Fibroblast of upper back skin (primary cell): ENCODE measurements around the gene SCYGR3.
"Not testable (repeated sequence)": the region's sequence is repeated elsewhere in the genome, so short reads cannot be mapped to it uniquely, and the experiment has no call there.

Source experiments
- DNase-seq: peaks from one replicate; pipeline ENCODE4 v3.0.0-alpha.2; 2013

SCYGR3 gene

DNA sequence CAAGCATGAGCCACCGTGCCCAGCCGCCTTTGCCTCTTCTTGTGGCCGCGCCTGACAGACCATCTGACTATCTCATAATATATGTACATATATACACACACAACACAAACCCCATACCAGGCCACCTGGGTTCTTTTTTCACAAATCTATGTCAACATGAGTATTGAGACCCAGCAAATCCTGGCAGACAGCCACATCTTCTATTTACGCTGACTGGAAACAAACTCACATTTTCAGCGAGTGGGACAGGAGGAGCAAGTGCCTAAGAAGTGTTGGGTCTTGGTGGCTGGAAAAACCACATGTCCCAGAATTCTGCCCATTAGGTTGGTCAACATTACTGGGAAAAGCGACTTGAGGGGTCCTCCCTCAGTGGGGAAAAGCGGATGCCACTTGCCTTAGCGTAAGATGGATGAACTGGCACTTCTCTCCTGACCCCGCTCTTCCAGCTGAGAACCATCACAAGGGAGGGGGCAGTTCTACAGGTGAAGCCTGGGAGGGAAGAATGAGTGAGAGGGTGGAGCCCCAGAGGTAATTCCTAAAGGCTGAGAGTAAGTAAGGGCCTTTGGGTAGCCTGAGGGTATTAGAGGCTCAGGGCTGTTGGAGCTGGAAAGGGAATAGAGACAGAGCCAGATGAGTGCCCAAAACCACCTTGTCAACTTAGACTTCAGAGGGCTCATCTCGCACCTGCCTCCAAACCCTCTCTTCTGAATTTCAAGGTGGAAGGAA lies 1.9 kb downstream of the SCYGR3 start:
- DNase-seq: no peak

DNA sequence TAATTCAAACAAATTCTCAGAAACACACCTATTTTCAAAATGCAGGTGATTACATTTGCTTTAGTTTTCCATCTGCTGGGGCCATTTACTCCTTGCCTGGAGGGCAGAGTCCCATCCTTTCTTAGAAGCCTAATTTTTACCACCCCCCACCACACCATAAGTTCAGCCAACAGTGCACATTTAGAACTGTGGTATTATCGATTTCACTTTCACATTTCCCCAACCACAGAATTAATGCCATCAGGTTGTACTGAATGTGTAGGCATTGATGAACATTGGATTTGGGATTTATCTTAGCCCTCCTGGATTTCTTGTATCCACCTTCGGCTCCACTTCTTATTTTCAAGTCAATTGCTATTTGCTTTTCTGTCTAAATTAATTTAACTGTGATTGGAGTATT lies 4.5 kb downstream of the SCYGR3 start:
- no peak for DNase-seq

GRCh38 chr2:227608561-227609338 lies 5.9 kb downstream of the SCYGR3 start:
- DNase-seq: no peak

GRCh38 chr2:227607941-227608340 lies 6.7 kb downstream of the SCYGR3 start:
- no peak for DNase-seq

DNA sequence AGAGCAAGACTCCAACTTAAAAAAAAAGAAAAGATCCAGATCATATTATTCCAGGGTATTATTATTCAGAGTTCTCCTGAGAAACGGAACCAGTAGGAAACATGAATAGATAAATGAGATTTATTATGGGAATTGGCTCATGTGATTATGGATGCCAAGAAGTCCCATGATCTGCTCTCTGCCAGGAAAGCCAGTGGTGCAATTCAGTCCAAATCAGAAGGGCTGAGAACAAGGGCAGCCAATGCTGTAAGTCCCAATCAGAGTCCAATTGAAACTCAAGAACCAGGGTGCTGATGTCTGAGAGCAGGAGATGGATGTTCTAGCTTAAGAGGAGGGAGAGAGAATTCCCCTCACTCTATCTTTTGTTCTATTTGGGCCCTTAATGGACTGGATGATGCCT lies 8.2 kb downstream of the SCYGR3 start:
- DNase-seq: no peak

- DNase-seq: no peak
These were observed 12.3 kb downstream of the SCYGR3 start for GRCh38 chr2:227602358-227602757.

- DNase-seq: not testable (repeated sequence)
These were observed 15.7 kb downstream of the SCYGR3 start, which contains the start of gene SCYGR2 for GRCh38 chr2:227598835-227599503. Gene SCYGR2 (plus strand): TSS chr2:227598893. CDS start chr2:227598893, 0 bp downstream.

- no peak for DNase-seq
These were observed 16.6 kb downstream of the SCYGR3 start for GRCh38 chr2:227597998-227598397.

DNA sequence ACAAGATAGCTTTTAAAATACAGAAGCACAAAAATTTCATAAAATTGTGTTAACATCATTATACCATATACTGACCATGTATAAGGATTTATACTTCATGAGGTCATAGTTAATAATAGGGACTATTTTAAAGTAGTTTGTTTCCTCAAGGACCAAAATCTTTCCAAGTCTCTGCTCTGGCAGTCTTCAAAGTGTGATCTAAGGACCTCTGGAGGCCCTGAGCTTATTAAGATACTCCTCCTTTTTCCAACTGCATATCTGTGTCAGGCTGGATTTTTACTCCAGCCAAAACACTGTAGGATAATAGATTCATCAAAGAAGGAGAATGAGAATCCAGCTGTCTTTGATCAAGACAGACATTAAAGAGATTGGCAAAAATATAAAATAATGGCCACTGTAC lies 17.6 kb downstream of the SCYGR3 start:
- DNase-seq: no peak

GRCh38 chr2:227595797-227596196 lies 18.8 kb downstream of the SCYGR3 start:
- DNase-seq: no peak

GRCh38 chr2:227592694-227593387 lies 21.8 kb downstream of the SCYGR3 start:
- no peak for DNase-seq

DNA sequence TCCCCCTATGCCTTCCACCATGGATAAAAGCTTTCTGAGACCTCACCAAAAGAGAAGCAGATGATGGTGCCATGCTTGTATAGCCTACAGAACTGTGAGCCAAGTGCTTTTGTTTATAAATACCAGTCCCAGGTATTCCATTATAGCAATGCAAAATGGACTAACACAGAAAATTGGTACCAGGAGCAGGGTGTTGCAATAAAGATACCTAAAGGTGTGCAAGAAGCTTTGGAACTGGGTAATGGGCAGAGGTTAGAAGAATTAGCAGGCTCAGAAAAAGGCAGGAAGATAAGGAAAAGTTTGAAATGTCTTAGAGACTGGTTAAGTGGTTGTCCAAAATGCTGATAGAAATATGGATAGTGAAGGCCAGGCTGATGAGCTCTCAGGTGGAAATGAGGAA lies 32.3 kb downstream of the SCYGR3 start:
- DNase-seq: no peak

- DNase-seq: no peak
These were observed 34.8 kb downstream of the SCYGR3 start for GRCh38 chr2:227579791-227580190.

DNA sequence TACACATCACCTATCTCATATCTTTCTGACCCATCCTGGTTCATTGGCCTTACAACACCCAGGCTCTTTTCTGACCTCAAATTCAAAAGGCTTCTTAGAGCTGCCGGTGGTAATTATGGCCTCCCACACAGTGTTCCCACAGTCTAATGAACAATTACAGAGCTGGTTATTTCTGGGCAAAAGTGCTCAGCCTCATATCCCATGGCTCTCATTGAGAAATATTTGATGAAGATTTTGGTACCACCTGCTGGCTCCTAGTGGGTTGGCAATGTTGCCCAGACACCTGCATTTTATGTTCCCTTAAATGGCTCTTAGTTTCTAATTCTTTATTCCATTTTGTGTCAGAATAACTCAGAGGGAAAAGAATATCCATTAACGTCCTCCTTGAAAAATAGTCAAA lies 36.0 kb downstream of the SCYGR3 start:
- DNase-seq: no peak

GRCh38 chr2:227577555-227577954 lies 37.1 kb downstream of the SCYGR3 start:
- no peak for DNase-seq

DNA sequence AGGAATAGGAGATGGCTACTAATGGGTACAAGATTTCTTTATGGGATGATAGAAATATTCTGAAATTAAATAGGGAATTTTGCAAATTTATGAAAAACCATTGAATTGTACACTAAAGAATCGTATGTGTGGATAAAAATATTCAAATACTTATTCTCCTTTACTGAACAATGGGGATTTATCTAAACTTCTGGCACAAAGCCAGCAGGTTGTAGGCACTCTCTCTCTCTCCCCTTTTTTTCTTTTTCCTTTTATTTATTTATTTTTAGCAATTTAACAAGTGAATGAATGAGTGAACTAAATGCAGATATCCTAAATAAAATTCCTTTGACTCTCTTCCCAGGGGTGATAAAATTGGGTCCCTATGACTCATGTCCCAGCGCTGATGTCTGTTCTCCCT lies 37.8 kb downstream of the SCYGR3 start:
- DNase-seq: no peak

DNA sequence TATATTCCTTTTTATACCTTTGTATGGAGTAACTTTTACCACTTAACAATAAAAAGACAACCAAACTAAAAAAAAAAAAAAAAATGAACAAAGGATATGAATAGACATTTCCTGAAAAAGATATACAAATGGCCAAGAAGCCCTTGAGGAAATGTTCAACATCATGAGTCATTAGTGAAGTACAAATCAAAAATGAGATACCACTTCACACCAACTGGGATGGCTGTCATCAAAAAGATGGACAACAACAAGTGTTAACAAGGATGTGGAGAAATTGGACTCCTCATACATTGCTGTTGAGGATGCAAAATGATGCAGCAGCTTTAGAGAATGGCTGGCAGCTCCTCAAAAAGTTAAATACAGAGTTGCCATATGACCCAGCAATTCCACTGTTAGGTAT lies 38.5 kb downstream of the SCYGR3 start:
- no peak for DNase-seq

GRCh38 chr2:227570615-227571014 lies 44.0 kb downstream of the SCYGR3 start:
- peak; percentile 32 for DNase-seq

GRCh38 chr2:227568852-227569169 lies 45.8 kb downstream of the SCYGR3 start:
- no peak for DNase-seq

GRCh38 chr2:227566012-227566411 lies 48.6 kb downstream of the SCYGR3 start:
- no peak for DNase-seq

DNA sequence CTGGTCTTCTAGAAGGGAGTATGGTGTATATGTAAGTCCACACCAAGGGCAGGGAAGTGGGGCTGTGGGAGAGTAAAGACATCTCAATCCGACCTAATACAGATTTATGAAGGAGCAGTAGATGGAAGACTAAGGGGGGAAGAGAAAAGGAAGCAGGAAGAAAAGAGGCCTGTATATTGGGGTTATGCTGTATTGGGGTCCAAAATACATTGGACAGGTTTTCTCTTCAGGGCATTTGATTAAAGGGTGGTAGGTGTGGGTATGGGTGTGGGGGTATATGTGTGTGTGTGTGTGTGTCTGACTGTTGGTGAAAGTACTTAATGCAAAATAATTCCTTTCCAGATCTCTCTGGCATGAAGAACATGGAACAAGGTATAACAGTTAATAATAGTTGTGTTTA lies 49.6 kb downstream of the SCYGR3 start:
- no peak for DNase-seq
